Measurements from ENCODE around the gene RBPMS2. TPM values are rescaled to one million over a fixed set of nuclear protein-coding genes. Genes with fewer than 3 reads are reported as not detected.

RBPMS2 gene
- total RNA-seq, 4 donors from 2014 or later, result 27.2 to 64.1 (median 45.4) TPM

GRCh38 chr15:64716452-64716851, 58.9 kb downstream of the RBPMS2 start:
- H3K27ac ChIP-seq (replicated peaks in 1 of 4), result peak overlapping the region in 2 of 4 donors; percentile 72 to 75
- no peak for TF ChIP-seq POLR2A (IDR thresholded peaks at IDR 0.05; ENCODE audit: low read depth)
- TF ChIP-seq CTCF (IDR thresholded peaks at IDR 0.05), result no peak
- no peak for TF ChIP-seq EP300 (IDR thresholded peaks at IDR 0.05)
- no peak for TF ChIP-seq POLR2AphosphoS5 (IDR thresholded peaks at IDR 0.05)
- DNase-seq (ENCODE audit: extremely low spot score), result no peak
- no peaks in the 10 kb centered on the region for H3K9me3 ChIP-seq
- WGBS, result 88% methylated on average over 2 of the region's 2 CpGs
- H3K4me1 ChIP-seq, result peaks cover 19 to 29% (median 26%) of the 10 kb centered on the region in 4 donors
- H3K4me3 ChIP-seq, result no peak overlapping the region
- H3K36me3 ChIP-seq, result peaks cover 19 to 56% (median 49%) of the 10 kb centered on the region in 4 donors
- H3K27me3 ChIP-seq, result no peaks in the 10 kb centered on the region
- intact Hi-C loops (cut with DNase I), result no loop called here

GRCh38 chr15:64713592-64713991, 61.8 kb downstream of the RBPMS2 start:
- H3K4me1 ChIP-seq, result peaks cover 8 to 18% (median 12%) of the 10 kb centered on the region in 4 donors
- H3K27ac ChIP-seq (replicated peaks in 1 of 4), result no peak overlapping the region
- no peaks in the 10 kb centered on the region for H3K27me3 ChIP-seq
- H3K9me3 ChIP-seq, result no peaks in the 10 kb centered on the region
- 83% methylated on average over 6 of the region's 6 CpGs for WGBS
- DNase-seq (ENCODE audit: extremely low spot score), result no peak
- TF ChIP-seq EP300 (IDR thresholded peaks at IDR 0.05) (no peak), POLR2A (IDR thresholded peaks at IDR 0.05; ENCODE audit: low read depth) (no peak), CTCF (IDR thresholded peaks at IDR 0.05) (no peak), POLR2AphosphoS5 (IDR thresholded peaks at IDR 0.05) (no peak)
- no peak overlapping the region for H3K4me3 ChIP-seq
- peaks cover 19 to 73% (median 55%) of the 10 kb centered on the region in 4 donors for H3K36me3 ChIP-seq
- intact Hi-C loops (cut with DNase I), result no loop called here

GRCh38 chr15:64712353-64712752, 63.0 kb downstream of the RBPMS2 start:
- 88% methylated on average over 2 of the region's 2 CpGs for WGBS
- H3K9me3 ChIP-seq, result no peaks in the 10 kb centered on the region
- H3K36me3 ChIP-seq, result peaks cover 18 to 69% (median 53%) of the 10 kb centered on the region in 4 donors
- no peak overlapping the region for H3K4me3 ChIP-seq
- H3K27me3 ChIP-seq, result no peaks in the 10 kb centered on the region
- intact Hi-C loops (cut with DNase I), result no loop called here
- H3K27ac ChIP-seq (replicated peaks in 1 of 4), result no peak overlapping the region
- TF ChIP-seq POLR2A (IDR thresholded peaks at IDR 0.05; ENCODE audit: low read depth) (no peak), EP300 (IDR thresholded peaks at IDR 0.05) (no peak), POLR2AphosphoS5 (IDR thresholded peaks at IDR 0.05) (no peak), CTCF (IDR thresholded peaks at IDR 0.05) (no peak)
- DNase-seq (ENCODE audit: extremely low spot score), result no peak
- peaks cover 0 to 6% (median 2%) of the 10 kb centered on the region in 4 donors for H3K4me1 ChIP-seq

- 93% methylated on average over 7 of the region's 7 CpGs for WGBS
- H3K36me3 ChIP-seq, result peaks cover 8 to 65% (median 39%) of the 10 kb centered on the region in 4 donors
Measured at GRCh38 chr15:64710676-64711428, 64.5 kb downstream of the RBPMS2 start.

More at GRCh38 chr15:64710676-64711428, 64.5 kb downstream of the RBPMS2 start:
- intact Hi-C loops (cut with DNase I), result no loop called here
- Histone ChIP-seq H3K9me3 (no peaks in the 10 kb centered on the region), H3K4me1 (peaks cover 0 to 4% (median 0%) of the 10 kb centered on the region in 4 donors), H3K27me3 (no peaks in the 10 kb centered on the region), H3K4me3 (no peak overlapping the region), H3K27ac (replicated peaks in 1 of 4) (peak overlapping the region in 1 of 4 donors; percentile 36)
- DNase-seq (ENCODE audit: extremely low spot score), result no peak
- TF ChIP-seq POLR2A (IDR thresholded peaks at IDR 0.05; ENCODE audit: low read depth) (no peak), POLR2AphosphoS5 (IDR thresholded peaks at IDR 0.05) (no peak), CTCF (IDR thresholded peaks at IDR 0.05) (no peak), EP300 (IDR thresholded peaks at IDR 0.05) (no peak)

Data from esophagus muscularis mucosa (tissue), 4 donors.